Adipocyte (in vitro differentiated cells): ENCODE data around the gene CDH18.
A peak's percentile ranks its signal among the peaks of the same experiment; 100 is the strongest.

ENCODE experiments used
- DNase-seq: peaks from one replicate; pipeline ENCODE4 v3.0.0-alpha.2; 2015; ENCODE audit warnings: low read depth
- H3K27me3 ChIP-seq: replicated peaks from 2 replicates; pipeline ENCODE4 v1.7.0; 2013; ENCODE audit warnings: mild to moderate bottlenecking, low read length, moderate library complexity; ENCODE audit not compliant: control insufficient read depth, insufficient read depth
- H3K36me3 ChIP-seq: 2 replicates; pipeline ENCODE4 v1.7.0; 2013; ENCODE audit warnings: low read length, mild to moderate bottlenecking, moderate library complexity; ENCODE audit not compliant: control insufficient read depth, insufficient read depth, severe bottlenecking
- H3K4me1 ChIP-seq: 2 replicates; pipeline ENCODE4 v1.7.0; 2013; ENCODE audit warnings: mild to moderate bottlenecking, low read length, moderate library complexity; ENCODE audit not compliant: control insufficient read depth, insufficient read depth
- H3K4me3 ChIP-seq: 2 replicates; pipeline ENCODE4 v1.7.0; 2013; ENCODE audit warnings: mild to moderate bottlenecking, low read length, moderate library complexity
- H3K9ac ChIP-seq: 2 replicates; pipeline ENCODE4 v1.7.0; 2013; ENCODE audit warnings: mild to moderate bottlenecking, low read length, moderate library complexity
- H3K9me3 ChIP-seq: 2 replicates; pipeline ENCODE4 v1.7.0; 2013; ENCODE audit warnings: mild to moderate bottlenecking, low read length, moderate library complexity; ENCODE audit not compliant: control insufficient read depth

The CDH18 gene, protein sequence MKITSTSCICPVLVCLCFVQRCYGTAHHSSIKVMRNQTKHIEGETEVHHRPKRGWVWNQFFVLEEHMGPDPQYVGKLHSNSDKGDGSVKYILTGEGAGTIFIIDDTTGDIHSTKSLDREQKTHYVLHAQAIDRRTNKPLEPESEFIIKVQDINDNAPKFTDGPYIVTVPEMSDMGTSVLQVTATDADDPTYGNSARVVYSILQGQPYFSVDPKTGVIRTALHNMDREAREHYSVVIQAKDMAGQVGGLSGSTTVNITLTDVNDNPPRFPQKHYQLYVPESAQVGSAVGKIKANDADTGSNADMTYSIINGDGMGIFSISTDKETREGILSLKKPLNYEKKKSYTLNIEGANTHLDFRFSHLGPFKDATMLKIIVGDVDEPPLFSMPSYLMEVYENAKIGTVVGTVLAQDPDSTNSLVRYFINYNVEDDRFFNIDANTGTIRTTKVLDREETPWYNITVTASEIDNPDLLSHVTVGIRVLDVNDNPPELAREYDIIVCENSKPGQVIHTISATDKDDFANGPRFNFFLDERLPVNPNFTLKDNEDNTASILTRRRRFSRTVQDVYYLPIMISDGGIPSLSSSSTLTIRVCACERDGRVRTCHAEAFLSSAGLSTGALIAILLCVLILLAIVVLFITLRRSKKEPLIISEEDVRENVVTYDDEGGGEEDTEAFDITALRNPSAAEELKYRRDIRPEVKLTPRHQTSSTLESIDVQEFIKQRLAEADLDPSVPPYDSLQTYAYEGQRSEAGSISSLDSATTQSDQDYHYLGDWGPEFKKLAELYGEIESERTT

DNA sequence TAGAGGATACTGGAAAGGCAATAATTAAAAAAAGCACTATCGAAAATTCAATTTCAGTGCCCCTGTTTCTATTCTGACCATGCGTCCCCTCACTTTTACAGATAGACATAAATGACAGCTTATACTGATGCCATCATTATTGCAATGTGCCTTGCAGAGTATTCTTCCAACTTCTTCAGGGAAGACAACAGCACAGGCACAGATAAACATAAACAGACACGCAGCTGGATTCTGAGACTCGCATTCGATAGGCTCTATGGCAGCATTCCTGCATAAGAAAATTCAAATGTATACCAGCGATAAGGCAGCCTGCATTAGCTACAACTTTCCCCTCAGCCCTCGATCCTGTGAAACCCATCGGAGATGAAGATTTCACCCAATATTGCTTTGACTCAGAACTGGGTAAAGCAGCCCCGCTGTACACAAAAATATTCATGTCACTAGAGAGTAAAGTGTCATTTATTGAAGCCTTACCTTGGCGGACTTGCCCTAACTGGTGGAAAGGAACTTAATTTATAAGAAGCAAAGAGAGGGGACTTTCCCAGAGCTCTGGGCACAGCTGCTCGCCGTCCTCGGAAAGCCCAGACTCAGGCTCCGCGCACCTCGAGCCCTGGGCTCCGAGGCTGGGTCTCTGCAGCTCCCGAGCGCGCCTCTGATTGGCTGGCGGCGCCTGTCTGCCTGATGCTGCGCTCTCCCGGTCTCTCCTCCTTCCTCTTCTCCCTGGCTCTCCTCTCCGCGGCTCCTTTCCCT is at the start of gene CDH18:
Gene CDH18 (minus strand): TSS at position 589 of the 750 bp plus-strand sequence. CDS start 149,214 bp downstream, outside the sequence.
- H3K9ac ChIP-seq: no peak within 1 kb of the TSS
- peak; percentile 92 for DNase-seq
- no peaks in the 10 kb centered on the region for H3K36me3 ChIP-seq
- H3K27me3 ChIP-seq: peaks cover 35% of the 10 kb centered on the region
- no peaks in the 10 kb centered on the region for H3K9me3 ChIP-seq
- H3K4me1 ChIP-seq: peaks cover 9% of the 10 kb centered on the region
- H3K4me3 ChIP-seq: peak within 1 kb of the TSS; percentile 71

DNA sequence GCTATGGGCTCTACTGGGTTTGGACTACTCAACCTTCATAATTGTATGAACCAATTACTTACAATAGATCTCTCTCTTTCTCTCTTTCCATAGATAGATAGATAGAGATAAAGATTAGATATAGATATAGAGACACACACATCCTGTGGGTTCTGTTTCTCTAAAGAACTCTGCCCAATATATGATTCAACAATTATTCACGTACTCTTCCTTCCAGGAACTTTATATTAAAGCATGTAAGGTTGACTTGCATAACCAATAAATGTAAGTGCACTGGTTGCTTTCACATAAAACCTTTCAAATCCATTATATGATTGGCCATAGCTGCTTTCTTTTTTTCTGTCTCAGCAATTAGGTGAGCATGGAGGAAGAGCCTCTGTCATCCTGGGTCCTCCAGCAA is 46.7 kb upstream of the CDH18 start:
- DNase-seq: no peak
- peaks cover 8% of the 10 kb centered on the region for H3K9me3 ChIP-seq
- no peaks in the 10 kb centered on the region for H3K36me3 ChIP-seq
- H3K27me3 ChIP-seq: no peaks in the 10 kb centered on the region
- H3K4me1 ChIP-seq: no peaks in the 10 kb centered on the region
- H3K9ac ChIP-seq: no peak overlapping the region
- H3K4me3 ChIP-seq: no peak overlapping the region

GRCh38 chr5:20033881-20034280 is 45.9 kb upstream of the CDH18 start:
- peaks cover 8% of the 10 kb centered on the region for H3K9me3 ChIP-seq
- H3K4me3 ChIP-seq: no peak overlapping the region
- no peaks in the 10 kb centered on the region for H3K4me1 ChIP-seq
- DNase-seq: no peak
- H3K27me3 ChIP-seq: no peaks in the 10 kb centered on the region
- no peak overlapping the region for H3K9ac ChIP-seq
- H3K36me3 ChIP-seq: no peaks in the 10 kb centered on the region

- Histone ChIP-seq H3K9ac (no peak overlapping the region), H3K9me3 (peaks cover 8% of the 10 kb centered on the region), H3K27me3 (no peaks in the 10 kb centered on the region), H3K4me1 (no peaks in the 10 kb centered on the region), H3K4me3 (no peak overlapping the region), H3K36me3 (no peaks in the 10 kb centered on the region)
- no peak for DNase-seq
Observed at GRCh38 chr5:20032896-20033295, 44.9 kb upstream of the CDH18 start.

DNA sequence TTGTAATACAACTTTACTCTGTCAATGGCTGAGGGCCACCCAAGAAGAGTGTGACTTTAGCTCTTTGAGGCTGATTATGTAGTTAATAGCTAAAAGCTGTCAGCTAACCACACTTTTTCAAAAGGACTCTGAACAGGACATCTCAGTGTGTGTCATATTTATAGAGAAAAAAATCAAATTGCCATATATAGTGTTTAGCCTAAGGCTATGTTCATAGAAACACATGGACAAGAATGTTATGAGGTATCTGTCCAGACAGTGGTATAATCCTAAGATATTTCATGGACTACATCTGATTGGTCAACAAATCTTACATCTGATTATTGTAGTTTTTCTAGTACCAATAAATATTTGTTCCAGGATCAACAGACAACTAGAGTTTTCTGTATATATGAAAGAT is 42.1 kb upstream of the CDH18 start:
- peak; percentile 50 for DNase-seq
- Histone ChIP-seq H3K4me3 (no peak overlapping the region), H3K9ac (no peak overlapping the region), H3K9me3 (peaks cover 8% of the 10 kb centered on the region), H3K4me1 (no peaks in the 10 kb centered on the region), H3K36me3 (no peaks in the 10 kb centered on the region), H3K27me3 (no peaks in the 10 kb centered on the region)

DNA sequence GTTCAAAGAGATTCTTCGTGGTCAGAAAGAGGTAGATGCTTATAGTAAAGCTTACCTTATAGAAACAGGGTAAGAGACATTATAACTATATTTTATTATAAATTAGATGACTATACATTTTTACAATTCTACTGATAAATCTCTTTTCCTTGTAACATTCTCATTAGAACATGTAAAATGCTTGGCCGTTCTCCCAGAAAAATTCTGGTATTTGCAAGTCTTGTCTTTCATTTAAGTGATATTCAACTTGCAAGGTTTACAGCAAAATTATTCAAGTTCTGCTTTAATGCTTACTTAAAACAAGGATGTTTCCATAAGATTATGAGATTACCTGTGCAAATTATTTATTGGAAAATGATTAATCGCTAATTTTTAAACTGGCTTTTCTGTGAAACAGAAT is 41.3 kb upstream of the CDH18 start:
- Histone ChIP-seq H3K4me1 (no peaks in the 10 kb centered on the region), H3K36me3 (no peaks in the 10 kb centered on the region), H3K27me3 (no peaks in the 10 kb centered on the region), H3K4me3 (no peak overlapping the region), H3K9ac (no peak overlapping the region), H3K9me3 (peaks cover 5% of the 10 kb centered on the region)
- peak; percentile 10 for DNase-seq

- H3K36me3 ChIP-seq: no peaks in the 10 kb centered on the region
- no peaks in the 10 kb centered on the region for H3K9me3 ChIP-seq
- no peaks in the 10 kb centered on the region for H3K27me3 ChIP-seq
- no peak overlapping the region for H3K4me3 ChIP-seq
- H3K4me1 ChIP-seq: no peaks in the 10 kb centered on the region
- no peak overlapping the region for H3K9ac ChIP-seq
- peak; percentile 10 for DNase-seq
Observed at GRCh38 chr5:20028506-20028905, 40.5 kb upstream of the CDH18 start.

DNA sequence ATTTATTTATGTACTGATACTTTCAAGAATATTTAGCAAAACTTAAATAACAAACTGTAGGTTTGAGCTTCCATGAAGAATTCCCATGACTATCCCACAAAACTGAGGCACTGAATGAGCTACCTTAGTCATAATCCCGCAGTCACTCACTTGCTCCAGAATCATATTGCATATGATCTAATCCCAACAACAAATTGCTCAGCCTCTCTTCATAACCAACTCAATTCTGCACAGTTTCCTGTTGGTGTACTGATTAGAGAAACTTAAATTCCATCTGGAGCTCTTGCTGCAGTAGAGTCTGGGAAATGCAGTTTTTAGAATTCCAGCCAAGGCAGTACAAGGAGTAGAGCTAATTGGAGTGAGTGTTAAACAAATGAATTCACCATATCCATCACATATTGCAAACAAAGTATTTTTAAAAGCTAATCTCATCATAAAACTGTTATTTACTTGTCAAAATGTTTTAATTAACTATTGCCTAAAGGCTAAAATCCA is 35.7 kb upstream of the CDH18 start:
- H3K4me1 ChIP-seq: no peaks in the 10 kb centered on the region
- no peak overlapping the region for H3K9ac ChIP-seq
- no peaks in the 10 kb centered on the region for H3K36me3 ChIP-seq
- H3K4me3 ChIP-seq: no peak overlapping the region
- DNase-seq: peak; percentile 45
- H3K27me3 ChIP-seq: no peaks in the 10 kb centered on the region
- H3K9me3 ChIP-seq: peaks cover 9% of the 10 kb centered on the region

- Histone ChIP-seq H3K4me1 (no peaks in the 10 kb centered on the region), H3K36me3 (no peaks in the 10 kb centered on the region), H3K27me3 (no peaks in the 10 kb centered on the region), H3K9ac (no peak overlapping the region), H3K4me3 (no peak overlapping the region), H3K9me3 (peaks cover 9% of the 10 kb centered on the region)
- no peak for DNase-seq
Observed at GRCh38 chr5:20020247-20020646, 32.2 kb upstream of the CDH18 start.

DNA sequence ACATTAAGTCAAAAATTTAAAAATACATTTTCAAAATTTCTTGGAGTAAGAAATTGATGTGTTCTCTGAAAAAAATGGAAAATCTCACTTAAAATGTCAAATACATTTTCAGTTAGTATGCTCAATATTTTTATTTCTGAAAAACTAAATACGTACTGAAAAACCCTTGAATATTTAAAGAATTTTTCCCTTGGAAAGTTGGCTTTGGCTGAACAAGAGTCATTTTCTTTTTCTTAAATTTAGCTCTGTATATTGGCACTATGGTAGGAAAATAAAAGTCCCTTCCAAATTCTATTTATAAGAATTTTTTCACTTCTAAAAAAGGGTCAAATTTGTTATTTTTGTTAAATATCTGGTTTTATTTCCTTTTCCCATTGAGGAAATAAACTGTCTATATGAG is 29.0 kb upstream of the CDH18 start:
- Histone ChIP-seq H3K4me3 (no peak overlapping the region), H3K9ac (no peak overlapping the region), H3K4me1 (no peaks in the 10 kb centered on the region), H3K27me3 (no peaks in the 10 kb centered on the region), H3K9me3 (peaks cover 9% of the 10 kb centered on the region), H3K36me3 (no peaks in the 10 kb centered on the region)
- no peak for DNase-seq

GRCh38 chr5:20000416-20000815 is 12.4 kb upstream of the CDH18 start:
- H3K9ac ChIP-seq: no peak overlapping the region
- H3K27me3 ChIP-seq: no peaks in the 10 kb centered on the region
- H3K4me1 ChIP-seq: no peaks in the 10 kb centered on the region
- no peak for DNase-seq
- no peak overlapping the region for H3K4me3 ChIP-seq
- no peaks in the 10 kb centered on the region for H3K9me3 ChIP-seq
- no peaks in the 10 kb centered on the region for H3K36me3 ChIP-seq
